Measurements from ENCODE around the gene PIK3CA. TPM values are rescaled to one million over a fixed set of nuclear protein-coding genes. Genes with fewer than 3 reads are reported as not detected.

The PIK3CA gene
- total RNA-seq, 6 experiments from 2014 or later = 6.5 to 13.1 (median 11.2) TPM

GRCh38 chr3:179260949-179261765 is 113.0 kb downstream of the PIK3CA start:
- 18% methylated on average over 33 of the region's 71 CpGs for WGBS (ENCODE audit: insufficient coverage, low coverage, low lambda C conversion rate, missing lambda C conversion rate)
- no peaks in the 10 kb centered on the region for H3K36me3 ChIP-seq
- no peaks in the 10 kb centered on the region for H3K9me3 ChIP-seq
- ATAC-seq (peak; percentile 100), DNase-seq (peak; percentile 85 to 87 (median 85))
- peak overlapping the region; percentile 62 to 82 (median 68) for H3K4me3 ChIP-seq
- peak overlapping the region in 2 of 3 donors; percentile 40 to 51 for H3K27ac ChIP-seq
- H3K4me1 ChIP-seq = no peaks in the 10 kb centered on the region
- H3K27me3 ChIP-seq = no peaks in the 10 kb centered on the region
- intact Hi-C loops (cut with DNase I) = no loop called here
- TF ChIP-seq POLR2A (IDR thresholded peaks at IDR 0.05) (peak; percentile 67), CTCF (IDR thresholded peaks at IDR 0.05) (peak in 1 of 4 donors; percentile 9)

- Histone ChIP-seq H3K4me3 (no peak overlapping the region), H3K9me3 (no peaks in the 10 kb centered on the region), H3K27me3 (no peaks in the 10 kb centered on the region), H3K27ac (no peak overlapping the region), H3K36me3 (no peaks in the 10 kb centered on the region), H3K4me1 (no peaks in the 10 kb centered on the region)
- TF ChIP-seq POLR2A (IDR thresholded peaks at IDR 0.05) = no peak
- intact Hi-C loops (cut with DNase I) = no loop called here
- ATAC-seq (no peak), DNase-seq (no peak)
- WGBS (ENCODE audit: insufficient coverage, low coverage, low lambda C conversion rate, missing lambda C conversion rate) = 94% methylated on average over 9 of the region's 29 CpGs
Measured at GRCh38 chr3:179263134-179263533, 115.0 kb downstream of the PIK3CA start.

- DNase-seq = no peak
- Histone ChIP-seq H3K4me1 (no peaks in the 10 kb centered on the region), H3K27me3 (no peaks in the 10 kb centered on the region), H3K4me3 (no peak overlapping the region), H3K9me3 (no peaks in the 10 kb centered on the region), H3K36me3 (no peaks in the 10 kb centered on the region), H3K27ac (no peak overlapping the region)
- no peak for ATAC-seq
- intact Hi-C loops (cut with DNase I) = no loop called here
- 47% methylated on average over 4 of the region's 4 CpGs for WGBS (ENCODE audit: insufficient coverage, low coverage, low lambda C conversion rate, missing lambda C conversion rate)
- TF ChIP-seq POLR2A (IDR thresholded peaks at IDR 0.05) (no peak), CTCF (IDR thresholded peaks at IDR 0.05) (no peak)
Measured at GRCh38 chr3:179264449-179264848, 116.3 kb downstream of the PIK3CA start.

- WGBS (ENCODE audit: insufficient coverage, low coverage, low lambda C conversion rate, missing lambda C conversion rate) = 100% methylated on average over 1 of the region's 1 CpG
- Histone ChIP-seq H3K4me3 (no peak overlapping the region), H3K4me1 (no peaks in the 10 kb centered on the region), H3K27me3 (no peaks in the 10 kb centered on the region), H3K9me3 (no peaks in the 10 kb centered on the region), H3K36me3 (no peaks in the 10 kb centered on the region), H3K27ac (no peak overlapping the region)
- no peak for ATAC-seq
- TF ChIP-seq CTCF (IDR thresholded peaks at IDR 0.05) (no peak), POLR2A (IDR thresholded peaks at IDR 0.05) (no peak)
- intact Hi-C loops (cut with DNase I) = no loop called here
- no peak for DNase-seq
Measured at GRCh38 chr3:179265092-179265491, 116.9 kb downstream of the PIK3CA start.

- H3K27me3 ChIP-seq = no peaks in the 10 kb centered on the region
- no peak for ATAC-seq
- H3K4me1 ChIP-seq = no peaks in the 10 kb centered on the region
- DNase-seq = no peak
- H3K36me3 ChIP-seq = no peaks in the 10 kb centered on the region
- WGBS (ENCODE audit: insufficient coverage, low coverage, low lambda C conversion rate, missing lambda C conversion rate) = 57% methylated on average over 4 of the region's 4 CpGs
- intact Hi-C loops (cut with DNase I) = no loop called here
- TF ChIP-seq CTCF (IDR thresholded peaks at IDR 0.05) (no peak), POLR2A (IDR thresholded peaks at IDR 0.05) (no peak)
- H3K9me3 ChIP-seq = no peaks in the 10 kb centered on the region
- no peak overlapping the region for H3K27ac ChIP-seq
- no peak overlapping the region for H3K4me3 ChIP-seq
Measured at GRCh38 chr3:179265875-179266274, 117.7 kb downstream of the PIK3CA start.
